DMS53 (cell line): ENCODE results near the gene NTN1.
A peak's percentile ranks its signal among the peaks of the same experiment; 100 is the strongest.

Source experiments
- DNase-seq: peaks from one replicate; lab custom pipeline; 2025; lab: John Stamatoyannopoulos, UW

Gene NTN1

GRCh38 chr17:9166788-9167187 lies 145.5 kb downstream of the NTN1 start:
- DNase-seq: no peak

DNA sequence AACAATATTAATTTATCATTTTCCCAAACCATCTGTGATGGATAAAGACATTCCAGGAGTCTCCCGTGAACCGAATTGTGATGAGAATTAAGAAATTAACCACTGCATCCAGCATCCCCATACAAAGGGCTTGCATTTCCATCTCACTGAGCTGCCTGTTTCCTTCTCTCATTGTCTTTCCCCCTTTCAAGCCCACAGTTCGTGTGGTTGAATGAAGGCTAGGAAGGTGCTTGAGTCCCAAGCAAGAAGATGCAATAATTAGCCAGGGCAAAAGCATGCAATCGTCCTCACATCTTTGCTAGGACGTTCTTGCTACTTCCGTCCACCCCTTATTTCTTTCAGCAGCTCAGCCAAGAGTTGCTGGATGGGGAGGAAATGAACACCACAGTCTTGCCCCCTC lies 146.1 kb downstream of the NTN1 start:
- no peak for DNase-seq

- no peak for DNase-seq
Measured at GRCh38 chr17:9169116-9169515, 147.8 kb downstream of the NTN1 start.

DNA sequence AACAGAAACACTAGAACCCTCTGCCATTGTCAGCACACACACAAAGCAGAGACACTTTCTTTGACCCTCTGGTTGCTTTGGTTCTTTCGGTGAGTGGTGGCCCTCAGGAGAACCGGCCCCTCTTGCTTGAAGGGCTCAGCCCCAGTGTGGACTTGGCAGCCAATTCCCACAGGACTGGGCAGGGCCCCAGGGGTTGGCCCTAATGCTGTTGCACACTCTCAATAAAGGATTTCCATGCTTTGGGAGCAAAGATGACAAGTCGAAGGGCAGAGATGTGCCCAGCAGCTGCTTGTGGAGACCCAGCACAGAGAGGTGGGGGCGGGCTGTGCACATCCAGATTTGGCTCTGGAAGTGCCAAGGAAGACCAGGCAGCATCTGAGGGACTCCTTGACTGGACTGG lies 149.0 kb downstream of the NTN1 start:
- DNase-seq: no peak

DNA sequence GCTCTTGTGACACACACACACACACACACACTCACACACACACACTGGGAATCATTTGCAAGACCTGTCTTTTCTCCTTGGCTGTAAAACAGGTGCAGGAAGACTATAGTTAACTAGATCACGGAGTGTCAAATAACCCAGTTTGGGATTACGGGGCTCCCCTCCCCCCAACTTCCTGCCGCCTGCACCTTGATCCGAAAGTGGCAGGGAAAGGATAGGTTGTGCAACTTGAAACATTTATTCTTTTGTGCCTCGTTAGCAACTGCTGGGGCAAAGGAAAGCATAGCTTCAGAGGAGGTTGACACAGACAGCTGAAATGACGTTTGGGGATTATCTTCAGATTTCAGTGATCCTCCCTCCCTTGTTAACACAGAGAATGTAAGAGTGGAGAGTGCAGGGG lies 149.5 kb downstream of the NTN1 start:
- no peak for DNase-seq

DNA sequence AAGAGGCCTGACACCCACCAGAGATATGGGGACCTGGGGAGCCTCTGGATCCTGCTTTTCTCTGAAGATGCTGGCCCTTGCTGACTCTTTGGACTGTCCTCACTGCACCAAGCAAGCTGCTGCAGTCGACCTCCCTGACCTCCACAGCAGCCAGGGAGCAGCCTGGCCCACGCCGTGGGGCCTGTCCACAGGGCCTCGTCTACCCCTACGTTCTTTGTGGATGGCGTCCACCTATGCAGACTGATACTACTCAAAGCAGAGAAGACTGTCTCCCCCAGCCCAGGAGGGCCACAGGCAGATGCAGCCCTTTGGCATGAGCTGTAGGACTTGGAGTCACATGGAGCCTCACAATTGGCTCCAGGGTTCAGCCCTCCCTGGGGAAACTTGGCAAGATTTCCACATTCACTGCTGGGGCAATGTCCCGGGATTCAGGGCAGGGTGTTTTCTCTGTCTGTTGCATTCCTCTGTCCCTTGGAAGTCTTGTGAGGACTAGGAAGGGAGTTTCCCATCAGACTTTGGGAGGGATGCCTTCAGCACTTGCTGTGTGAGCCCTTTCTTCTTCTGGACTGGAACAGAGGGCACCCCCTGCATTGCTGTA lies 152.2 kb downstream of the NTN1 start:
- no peak for DNase-seq

DNA sequence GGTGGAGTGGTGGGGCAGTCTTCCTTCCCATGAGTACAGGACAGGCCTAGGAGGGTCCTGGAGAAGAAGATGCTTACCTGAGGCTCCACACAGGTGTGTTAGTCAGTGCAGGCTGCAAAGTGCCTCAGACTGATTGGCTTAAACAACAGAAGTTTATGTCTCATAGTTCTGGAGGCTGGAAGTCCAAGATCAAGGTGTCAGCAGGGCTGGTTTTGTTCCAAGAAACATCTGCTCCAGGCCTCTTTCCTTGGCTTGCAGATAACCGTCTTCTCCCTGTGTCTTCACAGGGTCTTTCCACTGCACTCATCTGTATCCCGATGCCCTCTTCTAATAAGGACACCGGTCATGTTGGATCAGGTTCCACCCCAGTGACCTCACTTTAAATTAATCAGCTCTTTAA lies 153.0 kb downstream of the NTN1 start:
- DNase-seq: no peak

DNA sequence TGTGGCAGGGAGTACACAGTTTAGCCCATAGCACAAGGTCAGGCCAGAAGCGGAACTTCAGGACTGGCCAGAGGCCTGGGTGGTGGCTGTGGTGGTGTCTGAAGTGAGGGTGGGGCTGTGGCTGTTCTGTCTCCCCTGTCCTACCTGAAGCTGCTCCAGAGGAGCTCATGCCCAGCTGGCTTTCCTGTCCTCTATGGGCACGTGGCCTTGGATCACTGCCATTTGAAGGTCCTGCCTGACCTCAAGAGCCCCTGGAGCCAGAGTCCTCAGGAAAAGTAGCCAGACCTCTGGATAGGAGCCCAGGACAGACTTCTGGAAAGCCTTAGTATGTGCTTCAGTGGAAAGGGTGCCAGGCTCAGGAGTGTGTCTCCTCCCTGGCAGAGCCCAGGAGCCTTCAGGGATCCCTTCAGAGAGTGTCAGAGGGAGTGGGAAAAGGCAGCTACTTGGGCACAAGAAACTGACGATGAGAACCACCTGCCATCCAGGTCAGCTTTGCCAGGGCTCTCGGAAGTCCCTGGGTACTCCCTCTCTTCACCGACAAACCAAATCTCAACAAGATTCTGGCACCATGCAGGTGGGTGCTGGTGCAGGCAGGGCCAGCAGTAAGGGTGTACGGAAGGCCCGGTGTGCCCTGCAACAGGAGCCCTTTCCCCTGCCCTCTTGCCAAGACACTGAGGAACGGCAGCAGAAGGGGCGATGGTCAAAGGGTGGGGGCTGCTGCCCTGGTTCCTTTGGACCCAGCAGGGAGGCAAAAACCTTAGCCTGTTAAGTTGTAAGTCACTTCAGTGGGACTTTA lies 153.7 kb downstream of the NTN1 start:
- DNase-seq: no peak

DNA sequence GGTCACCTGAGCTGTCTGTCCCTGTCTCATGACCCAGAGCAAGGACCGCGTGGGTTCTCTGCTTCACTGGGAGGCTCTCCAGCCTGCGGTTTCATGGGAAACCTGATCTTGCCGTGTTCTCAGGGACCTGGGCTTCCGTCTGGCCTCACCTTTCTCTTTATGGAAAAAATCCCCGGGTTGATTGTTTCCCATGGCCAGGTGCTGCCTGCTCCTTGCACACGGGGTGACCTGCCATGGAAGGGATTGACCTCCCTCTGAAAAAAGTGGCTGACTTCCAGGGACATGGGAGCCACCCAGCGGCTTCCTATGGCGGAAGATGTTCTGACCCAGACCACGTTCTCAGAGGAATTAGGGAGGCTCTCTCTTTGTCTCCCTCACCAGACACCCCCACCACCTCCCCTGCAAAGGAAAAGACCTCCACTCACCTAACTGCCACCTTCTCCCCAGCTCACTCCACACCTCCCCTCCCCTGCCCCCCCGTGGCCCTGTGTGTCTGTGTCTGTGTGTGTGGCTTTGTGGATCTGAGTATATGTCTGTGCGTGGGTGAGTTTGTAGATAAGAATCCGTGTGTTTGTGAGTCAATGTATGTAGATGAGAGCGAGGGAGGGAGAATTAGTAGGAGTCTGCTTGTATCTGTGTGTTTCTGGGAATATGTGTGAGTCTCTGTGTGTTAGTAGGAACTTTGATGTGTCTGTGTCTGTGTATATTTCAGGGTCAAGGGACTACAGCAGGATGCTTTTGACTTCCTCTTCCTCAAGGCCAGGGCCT lies 154.6 kb downstream of the NTN1 start:
- no peak for DNase-seq

GRCh38 chr17:9177212-9177611 lies 155.9 kb downstream of the NTN1 start:
- no peak for DNase-seq

DNA sequence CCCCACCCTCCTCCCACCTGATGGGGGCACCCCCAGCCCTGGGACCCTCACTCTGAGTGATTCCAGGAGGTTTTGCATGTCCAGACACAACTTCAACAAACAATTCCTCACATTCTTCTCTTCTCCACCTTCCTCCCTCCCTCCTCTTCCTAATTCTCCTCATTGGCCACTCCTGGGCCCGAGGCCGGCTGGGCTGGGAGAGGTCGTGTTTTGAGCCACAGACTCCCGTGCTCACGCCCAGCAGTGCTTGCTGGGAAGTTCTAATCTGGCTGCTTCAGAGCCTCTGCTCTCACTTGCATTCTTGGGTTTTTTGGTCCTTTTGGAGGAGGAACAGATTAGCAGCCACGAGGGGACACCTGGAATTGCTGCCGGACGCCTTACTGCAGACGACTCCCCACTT lies 157.0 kb downstream of the NTN1 start:
- DNase-seq: no peak

DNA sequence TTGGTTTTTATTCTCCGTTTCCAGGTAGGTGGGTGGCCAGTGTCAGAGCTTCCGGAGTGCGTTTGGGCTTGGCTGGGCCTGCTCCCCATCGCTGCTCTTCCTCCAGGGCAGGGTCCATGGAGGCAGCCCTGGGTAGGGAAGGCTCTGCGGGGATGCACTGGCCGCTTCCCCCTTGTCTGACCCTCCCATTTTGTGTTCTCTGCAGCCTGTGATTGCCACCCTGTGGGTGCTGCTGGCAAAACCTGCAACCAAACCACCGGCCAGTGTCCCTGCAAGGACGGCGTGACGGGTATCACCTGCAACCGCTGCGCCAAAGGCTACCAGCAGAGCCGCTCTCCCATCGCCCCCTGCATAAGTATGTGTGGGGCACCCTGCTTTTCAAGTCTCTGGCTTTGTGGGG lies 158.3 kb downstream of the NTN1 start:
- no peak for DNase-seq

- no peak for DNase-seq
Measured at GRCh38 chr17:9181640-9182039, 160.3 kb downstream of the NTN1 start.

DNA sequence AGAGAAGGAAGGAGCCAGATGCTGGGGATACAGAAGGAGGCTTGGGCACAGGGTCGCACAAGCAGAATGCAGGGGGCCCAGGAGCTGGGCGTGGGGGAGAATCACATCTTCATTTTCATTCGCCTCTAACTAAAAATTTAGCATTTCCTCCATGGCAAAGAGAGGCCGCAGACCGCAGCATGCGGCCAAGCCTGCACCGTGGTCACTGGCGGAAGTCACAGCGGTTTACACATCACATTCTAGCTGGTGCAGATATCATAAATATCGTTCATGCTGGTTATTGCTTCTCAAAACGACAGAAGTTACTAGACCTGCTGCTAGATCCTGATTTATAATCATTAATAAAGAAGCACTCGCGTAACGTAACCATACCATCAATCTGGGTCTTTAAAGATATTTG lies 162.0 kb downstream of the NTN1 start:
- no peak for DNase-seq

GRCh38 chr17:9185142-9185541 lies 163.8 kb downstream of the NTN1 start:
- DNase-seq: no peak

DNA sequence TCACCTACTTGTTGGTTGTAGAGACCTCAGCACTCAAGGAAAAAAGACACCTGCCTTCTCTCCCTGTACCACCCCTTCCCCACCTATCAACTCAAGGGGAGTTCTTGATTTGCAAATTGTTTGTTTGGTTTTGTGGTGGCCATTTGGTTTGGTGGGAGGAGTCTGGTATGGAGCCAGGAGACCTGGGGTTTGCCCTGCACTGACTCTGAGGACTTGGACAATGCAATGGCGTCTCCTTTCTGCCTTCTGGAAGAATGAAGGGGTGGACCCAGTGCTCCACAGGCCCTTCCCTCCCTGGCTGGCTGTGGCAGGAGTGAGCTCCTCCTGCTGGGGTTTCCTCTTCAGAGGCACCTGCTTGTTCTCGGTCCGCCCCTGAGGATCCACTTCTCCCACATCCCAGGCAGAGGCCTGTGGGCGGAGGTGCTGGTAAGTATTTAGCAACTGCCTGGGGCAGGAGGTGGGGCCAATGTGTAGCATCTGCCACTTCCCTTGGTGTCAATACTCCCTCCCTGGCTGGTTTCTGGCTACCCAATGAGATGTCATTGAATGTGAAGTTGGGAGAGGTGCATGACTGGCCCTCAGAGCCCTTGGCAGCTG lies 164.5 kb downstream of the NTN1 start:
- no peak for DNase-seq

DNA sequence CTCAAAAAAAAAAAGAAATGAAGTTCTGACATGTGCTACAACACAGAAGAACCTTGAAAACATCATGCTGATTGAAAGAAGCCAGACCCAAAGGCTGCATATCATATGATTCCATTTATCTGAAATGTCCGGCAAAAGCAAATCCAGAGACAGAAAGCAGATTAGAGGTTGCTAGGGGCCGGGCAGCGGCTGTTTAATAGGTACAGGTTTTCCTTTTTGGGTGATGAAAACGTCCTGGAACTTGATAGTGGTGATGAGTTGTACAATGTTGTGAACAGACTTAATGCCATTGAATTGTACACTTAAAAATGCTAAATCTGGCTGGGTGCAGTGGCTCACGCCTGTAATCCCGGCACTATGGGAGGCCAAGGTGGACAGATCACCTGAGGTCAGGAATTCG lies 166.5 kb downstream of the NTN1 start:
- no peak for DNase-seq

- DNase-seq: no peak
Measured at GRCh38 chr17:9188367-9188766, 167.1 kb downstream of the NTN1 start.

DNA sequence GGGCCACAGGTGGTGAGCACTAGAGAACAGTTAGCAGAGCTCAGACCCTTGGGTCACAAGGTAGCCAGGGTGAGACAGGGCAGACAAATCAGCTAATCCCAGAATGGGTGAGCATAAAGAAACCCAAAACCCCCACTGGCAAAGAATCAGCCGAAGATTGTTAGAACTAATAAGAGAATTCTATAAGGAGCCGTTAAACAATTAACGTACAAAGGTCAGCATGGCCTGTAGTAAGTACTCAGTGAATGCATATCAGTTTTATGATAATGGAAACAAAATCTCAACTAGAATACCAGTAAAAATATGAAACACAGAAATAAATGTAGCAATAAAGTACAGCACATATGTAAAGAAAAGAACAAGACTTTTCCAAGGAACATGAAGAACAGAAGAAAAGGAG lies 168.6 kb downstream of the NTN1 start:
- DNase-seq: no peak

GRCh38 chr17:9192010-9192409 lies 170.7 kb downstream of the NTN1 start:
- no peak for DNase-seq

DNA sequence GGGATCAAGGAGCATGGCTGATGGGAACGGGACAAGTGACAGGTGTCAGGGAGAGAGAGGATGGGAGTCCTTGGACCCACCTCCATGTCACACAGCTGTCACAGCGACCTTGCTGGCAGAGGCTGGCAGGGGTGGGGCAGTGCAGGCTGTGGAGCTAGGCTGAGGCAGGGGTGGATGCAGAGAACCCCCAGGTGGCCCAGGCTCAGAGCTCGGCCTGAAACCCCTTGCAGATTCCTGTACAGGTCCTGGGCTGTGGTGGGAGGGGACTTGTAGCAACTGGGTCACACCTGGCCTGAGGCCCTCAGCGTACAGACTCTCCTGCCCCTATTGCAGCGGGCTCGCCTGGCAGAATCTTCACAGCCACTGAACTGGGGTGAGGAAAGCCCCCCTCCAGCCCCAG lies 174.1 kb downstream of the NTN1 start:
- DNase-seq: no peak

GRCh38 chr17:9195961-9196670 lies 174.8 kb downstream of the NTN1 start:
- DNase-seq: peak; percentile 49
